ENCODE results near the gene TOLLIP. TPM values are rescaled to one million over a fixed set of nuclear protein-coding genes. Genes with fewer than 3 reads are reported as not detected.

The TOLLIP gene
- total and polyA plus RNA-seq, 4 donors, result 29.0 to 83.4 (median 50.8) TPM

GRCh38 chr11:1317993-1318392 lies 8.6 kb upstream of the TOLLIP start:
- WGBS (ENCODE audit: insufficient coverage), result 87% methylated on average over 5 of the region's 8 CpGs
- H3K4me3 ChIP-seq (ENCODE audit: low read depth, low read length), result no peak overlapping the region
- H3K9me3 ChIP-seq (ENCODE audit: control insufficient read depth, insufficient read depth, low read length), result no peaks in the 10 kb centered on the region
- no peak for DNase-seq (ENCODE audit: low read depth in 4 of 6, low spot score in 6 of 6)
- no peaks in the 10 kb centered on the region for H3K27me3 ChIP-seq (ENCODE audit: control insufficient read depth, insufficient read depth, low read length)
- no peak overlapping the region for H3K27ac ChIP-seq (ENCODE audit: low read depth, low read length)
- no peaks in the 10 kb centered on the region for H3K4me1 ChIP-seq (ENCODE audit: control insufficient read depth, insufficient read depth, low read length)
- H3K36me3 ChIP-seq (ENCODE audit: control insufficient read depth, insufficient read depth, low read length), result no peaks in the 10 kb centered on the region

DNA sequence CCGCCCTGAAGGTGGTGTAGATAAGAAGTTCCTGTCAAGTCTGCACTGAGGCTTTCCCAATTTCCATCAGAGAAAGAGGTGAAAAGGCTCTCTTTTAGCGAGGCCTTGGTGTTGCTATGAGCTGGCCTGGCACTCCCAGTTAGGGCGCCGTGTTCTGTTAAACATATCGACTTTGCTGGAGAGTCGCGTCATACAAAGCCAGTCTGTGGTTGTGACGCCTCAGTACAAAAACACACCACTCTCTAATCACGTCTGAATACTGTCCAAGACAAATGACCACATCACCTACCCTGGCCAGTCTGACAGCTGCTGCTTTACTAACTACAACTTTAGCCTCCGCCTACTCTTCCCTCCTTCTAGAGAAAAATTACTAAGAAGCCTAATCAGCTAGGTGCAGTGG lies 8.0 kb upstream of the TOLLIP start:
- Histone ChIP-seq H3K27ac (ENCODE audit: low read depth, low read length) (no peak overlapping the region), H3K4me1 (ENCODE audit: control insufficient read depth, insufficient read depth, low read length) (no peaks in the 10 kb centered on the region), H3K27me3 (ENCODE audit: control insufficient read depth, insufficient read depth, low read length) (no peaks in the 10 kb centered on the region), H3K4me3 (ENCODE audit: low read depth, low read length) (no peak overlapping the region), H3K9me3 (ENCODE audit: control insufficient read depth, insufficient read depth, low read length) (no peaks in the 10 kb centered on the region), H3K36me3 (ENCODE audit: control insufficient read depth, insufficient read depth, low read length) (no peaks in the 10 kb centered on the region)
- 89% methylated on average over 10 of the region's 10 CpGs for WGBS (ENCODE audit: insufficient coverage)
- DNase-seq (ENCODE audit: low read depth in 4 of 6, low spot score in 6 of 6), result no peak

- no peak overlapping the region for H3K4me3 ChIP-seq (ENCODE audit: low read depth, low read length)
Measured at GRCh38 chr11:1310772-1311468, 1.5 kb upstream of the TOLLIP start.

GRCh38 chr11:1310318-1310687 lies 871 bp upstream of the TOLLIP start:
- H3K27me3 ChIP-seq (ENCODE audit: control insufficient read depth, insufficient read depth, low read length), result no peaks in the 10 kb centered on the region
- H3K9me3 ChIP-seq (ENCODE audit: control insufficient read depth, insufficient read depth, low read length), result no peaks in the 10 kb centered on the region
- peak overlapping the region; percentile 88 for H3K27ac ChIP-seq (ENCODE audit: low read depth, low read length)
- 77% methylated on average over 18 of the region's 18 CpGs for WGBS (ENCODE audit: insufficient coverage)
- peak overlapping the region; percentile 63 for H3K4me3 ChIP-seq (ENCODE audit: low read depth, low read length)
- H3K4me1 ChIP-seq (ENCODE audit: control insufficient read depth, insufficient read depth, low read length), result peaks cover 45% of the 10 kb centered on the region
- DNase-seq (ENCODE audit: low read depth in 4 of 6, low spot score in 6 of 6), result no peak
- H3K36me3 ChIP-seq (ENCODE audit: control insufficient read depth, insufficient read depth, low read length), result peaks cover 25% of the 10 kb centered on the region

More at GRCh38 chr11:1310772-1311468, 1.5 kb upstream of the TOLLIP start:
- Histone ChIP-seq H3K27ac (ENCODE audit: low read depth, low read length) (no peak overlapping the region), H3K4me1 (ENCODE audit: control insufficient read depth, insufficient read depth, low read length) (peaks cover 39% of the 10 kb centered on the region), H3K9me3 (ENCODE audit: control insufficient read depth, insufficient read depth, low read length) (no peaks in the 10 kb centered on the region), H3K36me3 (ENCODE audit: control insufficient read depth, insufficient read depth, low read length) (peaks cover 19% of the 10 kb centered on the region), H3K27me3 (ENCODE audit: control insufficient read depth, insufficient read depth, low read length) (no peaks in the 10 kb centered on the region)
- no peak for DNase-seq (ENCODE audit: low read depth in 4 of 6, low spot score in 6 of 6)
- 62% methylated on average over 8 of the region's 15 CpGs for WGBS (ENCODE audit: insufficient coverage)

DNA sequence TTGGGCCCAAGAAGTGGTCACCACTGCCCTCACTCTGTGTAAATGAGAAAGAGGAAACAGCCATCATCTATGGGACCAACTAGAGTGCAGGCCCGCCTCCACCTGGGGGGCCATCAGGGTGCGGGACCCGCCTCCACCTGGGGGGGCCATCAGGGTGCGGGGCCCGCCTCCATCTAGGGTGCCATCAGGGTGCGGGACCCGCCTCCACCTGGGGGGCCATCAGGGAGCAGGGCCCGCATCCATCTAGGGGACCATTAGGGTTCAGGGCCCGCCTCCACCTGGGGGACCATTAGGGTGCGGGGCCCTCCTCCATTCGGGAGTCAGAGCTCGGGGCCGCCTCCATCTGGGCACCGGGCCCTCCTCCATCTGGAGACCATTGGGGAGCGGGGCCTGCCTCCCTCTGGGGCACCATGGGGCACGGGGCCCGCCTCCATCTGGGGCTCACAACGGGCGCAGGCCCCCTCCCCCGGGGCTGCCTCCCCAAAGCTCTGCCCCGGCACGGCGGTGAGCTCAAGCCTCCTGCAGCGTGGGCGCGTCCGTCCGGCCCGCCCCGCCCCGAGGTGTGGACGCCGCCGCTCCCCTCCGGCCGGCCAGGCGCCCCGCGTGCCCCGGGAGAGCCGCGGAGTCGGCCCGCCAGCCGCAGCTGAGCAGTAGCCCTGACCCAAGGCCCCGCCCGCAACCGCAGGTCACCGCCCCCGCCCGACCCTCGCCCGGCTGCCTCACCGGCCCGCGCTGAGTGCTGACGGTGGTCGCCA lies 512 bp downstream of the TOLLIP start:
- Histone ChIP-seq H3K4me1 (ENCODE audit: control insufficient read depth, insufficient read depth, low read length) (peaks cover 55% of the 10 kb centered on the region), H3K4me3 (ENCODE audit: low read depth, low read length) (peak overlapping the region; percentile 67), H3K36me3 (ENCODE audit: control insufficient read depth, insufficient read depth, low read length) (peaks cover 33% of the 10 kb centered on the region), H3K27ac (ENCODE audit: low read depth, low read length) (peak overlapping the region; percentile 33), H3K27me3 (ENCODE audit: control insufficient read depth, insufficient read depth, low read length) (no peaks in the 10 kb centered on the region), H3K9me3 (ENCODE audit: control insufficient read depth, insufficient read depth, low read length) (no peaks in the 10 kb centered on the region)
- DNase-seq (ENCODE audit: low read depth in 4 of 6, low spot score in 6 of 6), result peak in 1 of 6 donors; percentile 19
- WGBS (ENCODE audit: insufficient coverage), result 4% methylated on average over 58 of the region's 58 CpGs

DNA sequence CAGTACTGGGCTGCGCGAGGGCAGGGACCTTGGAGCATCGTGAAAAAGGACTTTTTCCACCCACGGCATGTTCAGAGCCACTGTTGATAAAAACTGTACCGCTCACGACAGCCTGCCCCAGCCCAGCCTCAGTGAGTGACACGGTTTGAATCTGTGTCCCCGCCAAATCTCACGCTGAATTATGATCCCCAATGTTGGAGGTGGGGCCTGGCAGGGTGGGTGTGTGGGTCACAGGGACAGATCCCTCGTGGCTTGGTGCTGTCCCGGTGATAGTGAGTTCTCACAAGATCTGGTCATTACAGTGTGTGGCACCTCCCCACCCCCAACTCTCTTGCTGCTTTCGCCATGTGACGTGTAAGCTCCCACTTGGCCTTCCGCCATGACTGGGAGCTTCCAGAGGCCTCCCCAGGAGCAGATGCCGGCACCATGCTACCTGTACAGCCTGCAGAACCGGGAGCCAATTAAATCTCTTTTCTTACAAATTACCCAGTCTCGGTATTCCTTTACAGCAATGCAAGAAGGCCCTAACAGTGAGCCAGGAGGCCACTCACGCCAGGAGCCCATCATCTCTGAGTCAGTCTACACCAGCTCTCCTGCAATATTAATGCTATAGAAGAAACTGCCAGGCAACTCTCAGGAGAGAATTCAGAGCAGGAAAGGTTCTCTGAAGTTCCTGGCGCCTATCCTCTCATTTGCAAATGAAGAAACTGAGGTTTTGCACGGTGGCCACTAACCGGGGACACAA lies 1.3 kb downstream of the TOLLIP start:
- Histone ChIP-seq H3K4me3 (ENCODE audit: low read depth, low read length) (peak overlapping the region; percentile 67), H3K9me3 (ENCODE audit: control insufficient read depth, insufficient read depth, low read length) (no peaks in the 10 kb centered on the region), H3K4me1 (ENCODE audit: control insufficient read depth, insufficient read depth, low read length) (peaks cover 63% of the 10 kb centered on the region), H3K27ac (ENCODE audit: low read depth, low read length) (no peak overlapping the region), H3K36me3 (ENCODE audit: control insufficient read depth, insufficient read depth, low read length) (peaks cover 37% of the 10 kb centered on the region), H3K27me3 (ENCODE audit: control insufficient read depth, insufficient read depth, low read length) (no peaks in the 10 kb centered on the region)
- DNase-seq (ENCODE audit: low read depth in 4 of 6, low spot score in 6 of 6), result no peak
- WGBS (ENCODE audit: insufficient coverage), result 79% methylated on average over 20 of the region's 21 CpGs

GRCh38 chr11:1307163-1307870 lies 2.1 kb downstream of the TOLLIP start:
- no peaks in the 10 kb centered on the region for H3K9me3 ChIP-seq (ENCODE audit: control insufficient read depth, insufficient read depth, low read length)
- H3K27ac ChIP-seq (ENCODE audit: low read depth, low read length), result no peak overlapping the region
- H3K27me3 ChIP-seq (ENCODE audit: control insufficient read depth, insufficient read depth, low read length), result no peaks in the 10 kb centered on the region
- WGBS (ENCODE audit: insufficient coverage), result 93% methylated on average over 20 of the region's 21 CpGs
- H3K36me3 ChIP-seq (ENCODE audit: control insufficient read depth, insufficient read depth, low read length), result peaks cover 43% of the 10 kb centered on the region
- no peak for DNase-seq (ENCODE audit: low read depth in 4 of 6, low spot score in 6 of 6)
- no peak overlapping the region for H3K4me3 ChIP-seq (ENCODE audit: low read depth, low read length)
- peaks cover 71% of the 10 kb centered on the region for H3K4me1 ChIP-seq (ENCODE audit: control insufficient read depth, insufficient read depth, low read length)

DNA sequence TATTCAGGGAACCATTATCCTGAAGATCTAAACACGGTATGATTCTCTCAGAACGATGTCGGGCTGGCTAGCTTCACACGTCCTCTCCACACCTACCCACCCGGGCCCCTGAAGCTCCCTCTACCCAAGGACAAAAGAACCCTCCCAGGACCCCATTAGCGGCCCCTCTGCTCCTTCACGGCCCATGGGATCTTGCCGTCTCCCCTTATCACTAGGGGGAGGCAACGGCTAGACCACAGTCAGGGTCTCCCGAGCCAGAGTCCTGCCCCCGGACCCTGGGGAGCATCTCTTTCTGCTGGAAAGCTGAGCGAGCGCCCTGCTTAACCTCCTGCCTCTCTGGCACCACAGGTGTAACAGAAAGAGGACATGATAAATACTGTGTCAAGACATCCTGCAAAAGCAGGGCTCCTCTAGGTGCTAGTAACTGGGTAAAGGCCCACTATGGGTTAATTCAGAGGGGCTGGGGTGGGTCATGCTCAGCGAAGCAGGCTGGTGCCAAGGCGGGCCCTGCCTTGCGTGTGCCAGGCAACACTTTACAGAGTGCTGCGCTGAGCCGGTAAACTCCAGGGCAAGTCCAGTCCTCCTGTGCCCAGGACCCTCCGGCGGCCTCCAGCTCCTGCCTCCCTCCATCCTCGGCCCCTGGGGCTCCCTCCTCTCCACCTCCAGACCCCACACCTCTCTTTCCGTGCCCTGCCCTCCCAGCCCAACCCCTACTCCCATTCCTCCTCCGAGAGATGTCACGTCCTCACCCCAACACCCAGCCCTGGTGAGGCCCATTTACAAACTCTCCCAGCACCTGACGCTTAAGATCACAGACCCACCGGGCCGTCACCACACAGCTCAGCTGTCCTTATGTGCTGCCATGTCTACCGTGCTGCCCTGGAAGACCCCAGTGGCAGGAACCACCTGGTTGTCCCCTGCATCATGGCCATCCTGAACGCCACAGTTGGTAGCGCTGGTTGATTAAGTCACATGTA lies 3.0 kb downstream of the TOLLIP start:
- Histone ChIP-seq H3K27ac (ENCODE audit: low read depth, low read length) (no peak overlapping the region), H3K36me3 (ENCODE audit: control insufficient read depth, insufficient read depth, low read length) (peaks cover 49% of the 10 kb centered on the region), H3K4me3 (ENCODE audit: low read depth, low read length) (no peak overlapping the region), H3K27me3 (ENCODE audit: control insufficient read depth, insufficient read depth, low read length) (no peaks in the 10 kb centered on the region), H3K9me3 (ENCODE audit: control insufficient read depth, insufficient read depth, low read length) (no peaks in the 10 kb centered on the region), H3K4me1 (ENCODE audit: control insufficient read depth, insufficient read depth, low read length) (peaks cover 80% of the 10 kb centered on the region)
- WGBS (ENCODE audit: insufficient coverage), result 88% methylated on average over 30 of the region's 30 CpGs
- DNase-seq (ENCODE audit: low read depth in 4 of 6, low spot score in 6 of 6), result peak in 1 of 6 donors; percentile 36

Data from spinal cord (tissue), 10 donors.